Stimulated activated CD4-positive, alpha-beta T cell treated with anti-CD3 and anti-CD28 coated beads, Interleukin-2, amount 100 ng/mL, for 24 hours (primary cell): ENCODE measurements around the gene ADCY1.

Experiments used
- DNase-seq, 2 donors: peaks; one replicate each; pipeline ENCODE4 v3.0.0-alpha.2; 2020

The ADCY1 gene

GRCh38 chr7:45594745-45595535, 20.8 kb downstream of the ADCY1 start:
- DNase-seq, result peak in 1 of 2 donors; percentile 0

- peak in 1 of 2 donors; percentile 9 for DNase-seq
Observed at GRCh38 chr7:45595809-45596664, 21.9 kb downstream of the ADCY1 start.

GRCh38 chr7:45596665-45597095, 22.5 kb downstream of the ADCY1 start:
- DNase-seq, result no peak

GRCh38 chr7:45597286-45597984, 23.3 kb downstream of the ADCY1 start:
- peak in 1 of 2 donors; percentile 12 for DNase-seq

- peak in 1 of 2 donors; percentile 2 for DNase-seq
Observed at GRCh38 chr7:45598886-45599520, 24.8 kb downstream of the ADCY1 start.

- peak in 1 of 2 donors; percentile 14 for DNase-seq
Observed at GRCh38 chr7:45599851-45600706, 25.9 kb downstream of the ADCY1 start.

GRCh38 chr7:45601094-45601493, 26.9 kb downstream of the ADCY1 start:
- DNase-seq, result peak in 1 of 2 donors; percentile 5

- peak in 1 of 2 donors; percentile 8 for DNase-seq
Observed at GRCh38 chr7:45601816-45602540, 27.8 kb downstream of the ADCY1 start.

GRCh38 chr7:45606050-45606449, 31.9 kb downstream of the ADCY1 start:
- DNase-seq, result peak in 1 of 2 donors; percentile 2

GRCh38 chr7:45606931-45607330, 32.8 kb downstream of the ADCY1 start:
- DNase-seq, result no peak

GRCh38 chr7:45609180-45609579, 35.0 kb downstream of the ADCY1 start:
- peak in 1 of 2 donors; percentile 0 for DNase-seq

- DNase-seq, result peak in 1 of 2 donors; percentile 6
Observed at GRCh38 chr7:45610019-45610418, 35.9 kb downstream of the ADCY1 start.

- peak in 1 of 2 donors; percentile 8 for DNase-seq
Observed at GRCh38 chr7:45610660-45611299, 36.6 kb downstream of the ADCY1 start.

GRCh38 chr7:45617166-45617565, 43.0 kb downstream of the ADCY1 start:
- DNase-seq, result no peak

- DNase-seq, result no peak
Observed at GRCh38 chr7:45622058-45622457, 47.9 kb downstream of the ADCY1 start.

- DNase-seq, result no peak
Observed at GRCh38 chr7:45623157-45623556, 49.0 kb downstream of the ADCY1 start.

GRCh38 chr7:45623740-45624391, 49.7 kb downstream of the ADCY1 start:
- no peak for DNase-seq

GRCh38 chr7:45624392-45624760, 50.2 kb downstream of the ADCY1 start:
- DNase-seq, result no peak

GRCh38 chr7:45625067-45625466, 50.9 kb downstream of the ADCY1 start:
- DNase-seq, result no peak
